IMR-90 (cell line): Measurements from ENCODE around the gene MTCL3.

Experiments used
- ATAC-seq: fragments of 200-7000 bp; cut with Tn5 transposase; 2 replicates; pipeline ENCODE4 v1.9.1; 2020; ENCODE audit warnings: low read depth, mild to moderate bottlenecking, moderate library complexity
- BruUV-seq: library from RNA; stranded (reverse); fragments of 400-500 nt; replicated peaks from 2 replicates; lab custom pipeline; 2021; lab: Mats Ljungman, UMichigan
- CTCF ChIA-PET: fragments of 300-600 bp; formaldehyde crosslinking; extraction: SDS; loops from one replicate; lab custom pipeline; 2021; ENCODE audit warnings: antibody characterized with exemption; lab: Yijun Ruan, JAX
- POLR2A ChIA-PET: fragments of 300-600 bp; sonication (Branson Sonifier 250); formaldehyde crosslinking; loops from one replicate; lab custom pipeline; 2022; ENCODE audit warnings: antibody characterized with exemption; ENCODE audit not compliant: unreplicated experiment; lab: Charles Lee
- DNase-seq: peaks from one replicate; pipeline ENCODE4 v3.0.0; 2013
- H2AFZ ChIP-seq: replicated peaks from 2 replicates; pipeline ENCODE3; 2013; ENCODE audit warnings: low read length, mild to moderate bottlenecking; ENCODE audit not compliant: poor library complexity
- H2AK5ac ChIP-seq: 2 replicates; pipeline ENCODE4 v1.6.1; 2013; ENCODE audit warnings: low read depth, low read length, inconsistent platforms
- H2AK9ac ChIP-seq: replicated peaks from 2 replicates; pipeline ENCODE3; 2013; ENCODE audit warnings: mild to moderate bottlenecking, low read depth, low read length, moderate library complexity; ENCODE audit not compliant: poor library complexity
- H2BK120ac ChIP-seq: 2 replicates; pipeline ENCODE4 v1.6.1; 2013; ENCODE audit warnings: low read depth, low read length, inconsistent platforms
- H2BK15ac ChIP-seq: 3 replicates; pipeline ENCODE4 v1.6.1; 2013; ENCODE audit warnings: low read depth, low read length, inconsistent platforms
- H2BK20ac ChIP-seq: 2 replicates; pipeline ENCODE4 v1.6.1; 2013; ENCODE audit warnings: low read depth, mild to moderate bottlenecking, inconsistent platforms, low read length, moderate library complexity
- H2BK5ac ChIP-seq: 2 replicates; pipeline ENCODE4 v1.6.1; 2013; ENCODE audit warnings: mild to moderate bottlenecking, low read depth, low read length, inconsistent platforms; ENCODE audit not compliant: poor library complexity, severe bottlenecking
- H3K14ac ChIP-seq: replicated peaks from 2 replicates; pipeline ENCODE4 v1.6.1; 2013; ENCODE audit warnings: low read depth, low read length, inconsistent platforms
- H3K18ac ChIP-seq: 2 replicates; pipeline ENCODE4 v1.6.1; 2013; ENCODE audit warnings: low read depth, low read length, control low read depth
- H3K23ac ChIP-seq: 2 replicates; pipeline ENCODE4 v1.6.1; 2013; ENCODE audit warnings: low read depth, low read length, inconsistent platforms
- H3K27ac ChIP-seq: 2 replicates; pipeline ENCODE4 v1.5.1; 2013; ENCODE audit warnings: mild to moderate bottlenecking, control low read depth, low read length; ENCODE audit not compliant: insufficient read depth
- H3K27me3 ChIP-seq: 2 replicates; pipeline ENCODE4 v1.6.1; 2013; ENCODE audit warnings: low read length; ENCODE audit not compliant: control insufficient read depth, insufficient read depth
- H3K36me3 ChIP-seq: 2 replicates; pipeline ENCODE4 v1.6.1; 2013; ENCODE audit warnings: low read length, mixed read lengths; ENCODE audit not compliant: control insufficient read depth, insufficient read depth
- H3K4ac ChIP-seq: 2 replicates; pipeline ENCODE4 v1.6.1; 2013; ENCODE audit warnings: low read depth, low read length, inconsistent platforms
- H3K4me1 ChIP-seq: 2 replicates; pipeline ENCODE4 v1.6.1; 2013; ENCODE audit warnings: low read length, mixed read lengths; ENCODE audit not compliant: control insufficient read depth, insufficient read depth
- H3K4me2 ChIP-seq: 2 replicates; pipeline ENCODE4 v1.6.1; 2013; ENCODE audit warnings: low read depth, mild to moderate bottlenecking, control low read depth, low read length, moderate library complexity
- H3K4me3 ChIP-seq: 2 replicates; pipeline ENCODE4 v1.5.1; 2013; ENCODE audit warnings: low read depth, mild to moderate bottlenecking, control low read depth, low read length, moderate library complexity; ENCODE audit not compliant: insufficient read depth
- H3K56ac ChIP-seq: 2 replicates; pipeline ENCODE4 v1.6.1; 2013; ENCODE audit warnings: low read length, inconsistent platforms; ENCODE audit not compliant: insufficient read depth; ENCODE audit errors: extremely low read depth
- H3K79me1 ChIP-seq, 2 experiments: 2 replicates each; pipeline ENCODE4 v1.6.1; 2013; ENCODE audit warnings: low read length in 2 of 2, inconsistent platforms in 1 of 2, low read depth in 1 of 2
- H3K9ac ChIP-seq: 2 replicates; pipeline ENCODE4 v1.6.1; 2013; ENCODE audit warnings: low read depth, low read length, control low read depth
- H3K9me1 ChIP-seq: 2 replicates; pipeline ENCODE4 v1.6.1; 2013; ENCODE audit warnings: low read length, inconsistent platforms; ENCODE audit not compliant: insufficient read depth
- H3K9me3 ChIP-seq: 2 replicates; pipeline ENCODE4 v1.6.1; 2013; ENCODE audit warnings: low read length; ENCODE audit not compliant: control insufficient read depth, insufficient read depth
- H4K20me1 ChIP-seq: 2 replicates; pipeline ENCODE4 v1.6.1; 2013; ENCODE audit warnings: low read length, inconsistent platforms; ENCODE audit not compliant: insufficient read depth
- H4K5ac ChIP-seq: 2 replicates; pipeline ENCODE4 v1.6.1; 2013; ENCODE audit warnings: mild to moderate bottlenecking, low read depth, low read length, control low read depth
- H4K8ac ChIP-seq, 2 experiments: 2 replicates each; pipeline ENCODE4 v1.6.1; 2013; ENCODE audit warnings: low read depth in 2 of 2, low read length in 2 of 2, control low read depth in 1 of 2, inconsistent platforms in 1 of 2
- H4K91ac ChIP-seq: 2 replicates; pipeline ENCODE4 v1.6.1; 2013; ENCODE audit warnings: low read depth, low read length, inconsistent platforms; ENCODE audit not compliant: insufficient read depth
- CEBPB ChIP-seq: IDR thresholded peaks from 2 replicates; pipeline ENCODE4 v1.6.1; 2012; ENCODE audit warnings: low read depth, low read length, improper control_type of control experiment
- CTCF ChIP-seq: conservative IDR thresholded peaks from 2 replicates; pipeline ENCODE4 v1.5.1; 2012; ENCODE audit warnings: mild to moderate bottlenecking, low read depth, low read length, improper control_type of control experiment
- ELK1 ChIP-seq: fragments of 150-350 bp; IDR thresholded peaks from 2 replicates; pipeline ENCODE4 v1.6.1; 2016; ENCODE audit warnings: low read depth, mild to moderate bottlenecking, low read length, moderate library complexity, borderline replicate concordance
- MAFK ChIP-seq: IDR thresholded peaks from 2 replicates; pipeline ENCODE4 v1.6.1; 2012; ENCODE audit warnings: low read depth, low read length, improper control_type of control experiment
- MXI1 ChIP-seq: IDR thresholded peaks from 2 replicates; pipeline ENCODE4 v1.6.1; 2012; ENCODE audit warnings: low read depth, mild to moderate bottlenecking, low read length, moderate library complexity, borderline replicate concordance
- POLR2A ChIP-seq: IDR thresholded peaks from 2 replicates; pipeline ENCODE4 v1.6.1; 2012; ENCODE audit warnings: mild to moderate bottlenecking, low read depth, low read length
- WGBS, 2 experiments: methylation state at CpG; one replicate each; pipeline versions ENCODE4 v1.1.5 to v1.1.7; 2013; ENCODE audit warnings: missing lambda C conversion rate in 2 of 2; ENCODE audit not compliant: insufficient read length in 1 of 2; ENCODE audit errors: extremely low coverage in 2 of 2; 5-methylcytosine and 5-hydroxymethylcytosine counted together
- dilution Hi-C: fragments of 300-500 bp; cut with HindIII; formaldehyde crosslinking; loops from one replicate; pipeline ENCODE4 v1.14.3; 2018; ENCODE audit warnings: low sequenced_read_pairs; ENCODE audit not compliant: unreplicated experiment
- in situ Hi-C: fragments of 300-500 bp; cut with MboI; formaldehyde crosslinking; loops from 3 replicates; pipeline ENCODE4 v1.14.3; 2019; ENCODE audit warnings: low sequenced_read_pairs, inconsistent platforms, mixed read lengths
- intact Hi-C: fragments of 100-400 bp; cut with micrococcal nuclease; formaldehyde crosslinking; loops from 2 replicates; pipeline ENCODE4 v1.10.0; 2022

Gene MTCL3

GRCh38 chr6:127518710-127519468 is at the start of gene MTCL3:
Gene MTCL3 (minus strand): TSS chr6:127519335.
- CTCF ChIA-PET = no interaction called here
- Histone ChIP-seq H2AK9ac (no peak within 1 kb of the TSS), H4K20me1 (no peaks in the 10 kb centered on the region), H3K18ac (no peak within 1 kb of the TSS), H4K91ac (no peak within 1 kb of the TSS), H3K14ac (no peak within 1 kb of the TSS), H4K8ac (no peak within 1 kb of the TSS), H4K5ac (no peak within 1 kb of the TSS), H3K4me3 (peak within 1 kb of the TSS; percentile 33), H3K9ac (no peak within 1 kb of the TSS), H2AFZ (peak within 1 kb of the TSS; percentile 82), H3K4ac (no peak within 1 kb of the TSS), H2BK20ac (no peak within 1 kb of the TSS), H3K56ac (0 out of 2 replicates have a peak within 1 kb of the TSS, but pooled peaks have one; percentile 9), H2AK5ac (no peak within 1 kb of the TSS), H3K27ac (no peak within 1 kb of the TSS; the same call in 1 of the 2 replicates), H3K27me3 (0 out of 2 replicates have a peak, but pooled peaks cover 3% of the 10 kb centered on the region), H3K4me2 (peak within 1 kb of the TSS; percentile 73), H3K79me1 (0 out of 4 replicates have a peak, but pooled peaks cover 0 to 8% of the 10 kb centered on the region in 2 experiments), H3K4me1 (peaks cover 5% of the 10 kb centered on the region; the same call in 1 of the 2 replicates), H3K9me1 (peaks cover 4% of the 10 kb centered on the region; the same call in 1 of the 2 replicates), H3K36me3 (no peaks in the 10 kb centered on the region), H2BK5ac (no peak within 1 kb of the TSS), H3K23ac (peak within 1 kb of the TSS; percentile 3; the same call in 1 of the 2 replicates), H2BK15ac (no peak within 1 kb of the TSS), H3K9me3 (no peaks in the 10 kb centered on the region), H2BK120ac (no peak within 1 kb of the TSS)
- 0% methylated on average over 10 of the region's 42 CpGs; no CpG with 5 or more reads in 1 of the 2 experiments for WGBS, 2 experiments
- ATAC-seq (no peak; the same call in 1 of the 2 replicates), DNase-seq (peak; percentile 63)
- dilution Hi-C loops (no loop called here), in situ Hi-C loops (no loop called here), intact Hi-C loops (loop anchor here (5.0 kb wide), 2 partner anchors 37 to 217 kb away; no protein-coding TSS in a partner anchor)
- POLR2A ChIA-PET = no interaction called here
- TF ChIP-seq MXI1 (no peak), POLR2A (no peak), MAFK (no peak), CTCF (no peak), CEBPB (no peak), ELK1 (no peak)
- BruUV-seq = no TSS peak
